Breast epithelium (tissue), 3 donors: ENCODE measurements around the gene PSMA3.

Experiments
- POLR2A ChIP-seq: fragments of 450-650 bp; IDR thresholded peaks from one replicate; pipeline ENCODE4 v1.6.1; 2016; ENCODE audit warnings: antibody characterized with exemption, mild to moderate bottlenecking, moderate library complexity
- TF ChIP-seq, protein P1 (sequence below), 3 donors: fragments of 450-650 bp; IDR thresholded peaks; one replicate each; pipeline ENCODE4 v1.5.1; 2016 to 2017; ENCODE audit warnings: antibody characterized with exemption in 3 of 3, mild to moderate bottlenecking in 3 of 3, moderate library complexity in 3 of 3

DNA sequence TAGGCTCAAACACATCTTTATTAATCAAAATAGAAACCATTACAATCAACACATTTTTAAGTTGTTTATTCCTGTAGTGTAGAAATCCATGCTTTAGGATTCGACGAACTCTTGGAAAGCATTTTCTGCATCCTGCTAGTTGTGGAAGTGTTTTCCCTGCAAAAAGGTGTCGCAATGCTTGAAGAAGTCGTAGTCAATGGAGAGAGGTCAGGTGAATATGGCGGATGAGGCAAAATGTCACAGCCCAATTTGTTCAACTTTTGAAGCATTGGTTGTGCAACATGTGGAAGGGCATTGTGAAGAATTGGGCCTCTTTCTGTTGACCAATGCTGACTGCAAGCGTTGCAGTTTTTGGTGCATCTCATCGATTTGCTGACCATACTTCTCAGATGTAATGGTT lies 49.6 kb downstream of the PSMA3 start:
- TF ChIP-seq, protein P1, sequence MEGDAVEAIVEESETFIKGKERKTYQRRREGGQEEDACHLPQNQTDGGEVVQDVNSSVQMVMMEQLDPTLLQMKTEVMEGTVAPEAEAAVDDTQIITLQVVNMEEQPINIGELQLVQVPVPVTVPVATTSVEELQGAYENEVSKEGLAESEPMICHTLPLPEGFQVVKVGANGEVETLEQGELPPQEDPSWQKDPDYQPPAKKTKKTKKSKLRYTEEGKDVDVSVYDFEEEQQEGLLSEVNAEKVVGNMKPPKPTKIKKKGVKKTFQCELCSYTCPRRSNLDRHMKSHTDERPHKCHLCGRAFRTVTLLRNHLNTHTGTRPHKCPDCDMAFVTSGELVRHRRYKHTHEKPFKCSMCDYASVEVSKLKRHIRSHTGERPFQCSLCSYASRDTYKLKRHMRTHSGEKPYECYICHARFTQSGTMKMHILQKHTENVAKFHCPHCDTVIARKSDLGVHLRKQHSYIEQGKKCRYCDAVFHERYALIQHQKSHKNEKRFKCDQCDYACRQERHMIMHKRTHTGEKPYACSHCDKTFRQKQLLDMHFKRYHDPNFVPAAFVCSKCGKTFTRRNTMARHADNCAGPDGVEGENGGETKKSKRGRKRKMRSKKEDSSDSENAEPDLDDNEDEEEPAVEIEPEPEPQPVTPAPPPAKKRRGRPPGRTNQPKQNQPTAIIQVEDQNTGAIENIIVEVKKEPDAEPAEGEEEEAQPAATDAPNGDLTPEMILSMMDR (IDR thresholded peaks at IDR 0.05), result no peak
- TF ChIP-seq POLR2A, result no peak
